Measurements from ENCODE around the gene SMPD3. TPM values are rescaled to one million over a fixed set of nuclear protein-coding genes. Genes with fewer than 3 reads are reported as not detected.

The SMPD3 gene
- total RNA-seq, 1 experiment from 2014 or later, result 1.4 TPM

GRCh38 chr16:68339214-68339613 is 109.1 kb downstream of the SMPD3 start (continued):
- no peak for TF ChIP-seq ELF4 (CRISPR knock-in tag; IDR thresholded peaks at IDR 0.05; ENCODE audit: low read depth)
- TF ChIP-seq NFYB (CRISPR knock-in tag; conservative IDR thresholded peaks at IDR 0.05; ENCODE audit: low read depth), result no peak
- no peak for TF ChIP-seq ATF2 (CRISPR knock-in tag; IDR thresholded peaks at IDR 0.05; ENCODE audit: borderline replicate concordance, low read depth)
- TF ChIP-seq GTF2I (CRISPR knock-in tag; conservative IDR thresholded peaks at IDR 0.05), result no peak
- no peak for TF ChIP-seq ZNF263 (CRISPR knock-in tag; IDR thresholded peaks at IDR 0.05; ENCODE audit: low read depth)
- no peak for TF ChIP-seq STAT6 (CRISPR knock-in tag; conservative IDR thresholded peaks at IDR 0.05; ENCODE audit: low read depth)
- TF ChIP-seq ZNF423 (CRISPR knock-in tag; IDR thresholded peaks at IDR 0.05), result no peak
- TF ChIP-seq RORB (CRISPR knock-in tag; IDR thresholded peaks at IDR 0.05), result no peak

- no peaks in the 10 kb centered on the region for H3K9me3 Mint-ChIP-seq
- no peak for TF ChIP-seq ZNF281 (CRISPR knock-in tag; IDR thresholded peaks at IDR 0.05)
- TF ChIP-seq, protein P1, sequence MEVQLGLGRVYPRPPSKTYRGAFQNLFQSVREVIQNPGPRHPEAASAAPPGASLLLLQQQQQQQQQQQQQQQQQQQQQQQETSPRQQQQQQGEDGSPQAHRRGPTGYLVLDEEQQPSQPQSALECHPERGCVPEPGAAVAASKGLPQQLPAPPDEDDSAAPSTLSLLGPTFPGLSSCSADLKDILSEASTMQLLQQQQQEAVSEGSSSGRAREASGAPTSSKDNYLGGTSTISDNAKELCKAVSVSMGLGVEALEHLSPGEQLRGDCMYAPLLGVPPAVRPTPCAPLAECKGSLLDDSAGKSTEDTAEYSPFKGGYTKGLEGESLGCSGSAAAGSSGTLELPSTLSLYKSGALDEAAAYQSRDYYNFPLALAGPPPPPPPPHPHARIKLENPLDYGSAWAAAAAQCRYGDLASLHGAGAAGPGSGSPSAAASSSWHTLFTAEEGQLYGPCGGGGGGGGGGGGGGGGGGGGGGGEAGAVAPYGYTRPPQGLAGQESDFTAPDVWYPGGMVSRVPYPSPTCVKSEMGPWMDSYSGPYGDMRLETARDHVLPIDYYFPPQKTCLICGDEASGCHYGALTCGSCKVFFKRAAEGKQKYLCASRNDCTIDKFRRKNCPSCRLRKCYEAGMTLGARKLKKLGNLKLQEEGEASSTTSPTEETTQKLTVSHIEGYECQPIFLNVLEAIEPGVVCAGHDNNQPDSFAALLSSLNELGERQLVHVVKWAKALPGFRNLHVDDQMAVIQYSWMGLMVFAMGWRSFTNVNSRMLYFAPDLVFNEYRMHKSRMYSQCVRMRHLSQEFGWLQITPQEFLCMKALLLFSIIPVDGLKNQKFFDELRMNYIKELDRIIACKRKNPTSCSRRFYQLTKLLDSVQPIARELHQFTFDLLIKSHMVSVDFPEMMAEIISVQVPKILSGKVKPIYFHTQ (CRISPR knock-in tag; IDR thresholded peaks at IDR 0.05), result no peak
- DNase-seq (ENCODE audit: low spot score), result no peak
- no peak overlapping the region for H3K4me3 Mint-ChIP-seq
- H3K27ac Mint-ChIP-seq, result no peak overlapping the region
- H3K36me3 Mint-ChIP-seq, result peaks cover 49% of the 10 kb centered on the region
- H3K27me3 Mint-ChIP-seq (ENCODE audit: low read depth), result no peaks in the 10 kb centered on the region; the same call in 1 of the 2 replicates
- ChIA-PET CTCF (no interaction called here), POLR2A (no interaction called here)
- no peak for ATAC-seq
- 0 out of 2 replicates have a peak, but pooled peaks cover 3% of the 10 kb centered on the region for H3K4me1 Mint-ChIP-seq
Measured at GRCh38 chr16:68338326-68339119, 109.8 kb downstream of the SMPD3 start.

- no peak overlapping the region for H3K27ac Mint-ChIP-seq
- H3K9me3 Mint-ChIP-seq, result no peaks in the 10 kb centered on the region
- ChIA-PET POLR2A (interaction anchor here (0.5 to 0.7 kb wide), 2 partner anchors 11 to 892 kb away, joined by 3 to 4 read pairs; no protein-coding TSS in a partner anchor), CTCF (interaction anchor here (0.9 to 1.5 kb wide), 3 partner anchors 25 to 71 kb away, joined by 3 read pairs; partner anchors contain the start of genes SLC7A6 and SLC7A6OS)
- DNase-seq (ENCODE audit: low spot score), result no peak
- H3K36me3 Mint-ChIP-seq, result peaks cover 41% of the 10 kb centered on the region
- no peak for ATAC-seq
- H3K4me1 Mint-ChIP-seq, result no peaks in the 10 kb centered on the region
- H3K27me3 Mint-ChIP-seq (ENCODE audit: low read depth), result no peaks in the 10 kb centered on the region; the same call in 1 of the 2 replicates
- no peak overlapping the region for H3K4me3 Mint-ChIP-seq
- TF ChIP-seq NFE2L1 (CRISPR knock-in tag; IDR thresholded peaks at IDR 0.05) (no peak), MYBL2 (CRISPR knock-in tag; IDR thresholded peaks at IDR 0.05) (no peak), GTF2I (CRISPR knock-in tag; conservative IDR thresholded peaks at IDR 0.05) (no peak), EMX1 (CRISPR knock-in tag; IDR thresholded peaks at IDR 0.05) (no peak), NR3C1 (CRISPR knock-in tag; conservative IDR thresholded peaks at IDR 0.05; ENCODE audit: low read depth) (no peak), NFYB (CRISPR knock-in tag; conservative IDR thresholded peaks at IDR 0.05; ENCODE audit: low read depth) (no peak), FOXK1 (CRISPR knock-in tag; IDR thresholded peaks at IDR 0.05) (no peak), KAT7 (CRISPR knock-in tag; IDR thresholded peaks at IDR 0.05; ENCODE audit: borderline replicate concordance) (no peak)
- TF ChIP-seq, protein P2, sequence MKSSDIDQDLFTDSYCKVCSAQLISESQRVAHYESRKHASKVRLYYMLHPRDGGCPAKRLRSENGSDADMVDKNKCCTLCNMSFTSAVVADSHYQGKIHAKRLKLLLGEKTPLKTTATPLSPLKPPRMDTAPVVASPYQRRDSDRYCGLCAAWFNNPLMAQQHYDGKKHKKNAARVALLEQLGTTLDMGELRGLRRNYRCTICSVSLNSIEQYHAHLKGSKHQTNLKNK (CRISPR knock-in tag; IDR thresholded peaks at IDR 0.05), result no peak
- TF ChIP-seq, protein P3, sequence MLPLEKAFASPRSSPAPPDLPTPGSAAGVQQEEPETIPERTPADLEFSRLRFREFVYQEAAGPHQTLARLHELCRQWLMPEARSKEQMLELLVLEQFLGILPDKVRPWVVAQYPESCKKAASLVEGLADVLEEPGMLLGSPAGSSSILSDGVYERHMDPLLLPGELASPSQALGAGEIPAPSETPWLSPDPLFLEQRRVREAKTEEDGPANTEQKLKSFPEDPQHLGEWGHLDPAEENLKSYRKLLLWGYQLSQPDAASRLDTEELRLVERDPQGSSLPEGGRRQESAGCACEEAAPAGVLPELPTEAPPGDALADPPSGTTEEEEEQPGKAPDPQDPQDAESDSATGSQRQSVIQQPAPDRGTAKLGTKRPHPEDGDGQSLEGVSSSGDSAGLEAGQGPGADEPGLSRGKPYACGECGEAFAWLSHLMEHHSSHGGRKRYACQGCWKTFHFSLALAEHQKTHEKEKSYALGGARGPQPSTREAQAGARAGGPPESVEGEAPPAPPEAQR (CRISPR knock-in tag; IDR thresholded peaks at IDR 0.05), result no peak
Measured at GRCh38 chr16:68335175-68335574, 113.1 kb downstream of the SMPD3 start.

Measured in WTC11 (cell line).